Neural crest cell (in vitro differentiated cells): ENCODE measurements around the gene TMEM231. TPM values are rescaled to one million over a fixed set of nuclear protein-coding genes. Genes with fewer than 3 reads are reported as not detected.
"Not testable (repeated sequence)": the region's sequence is repeated elsewhere in the genome, so short reads cannot be mapped to it uniquely, and the experiment has no call there.

ENCODE experiments used
- DNase-seq: peaks from one replicate; pipeline ENCODE4 v3.0.0; 2021; ENCODE audit warnings: low read depth, mixed read lengths, low spot score
- H3K27ac Mint-ChIP-seq: one replicate; pipeline ENCODE4 v1.8.0; 2021; ENCODE audit warnings: mild to moderate bottlenecking, mixed read lengths; ENCODE audit not compliant: unreplicated experiment
- H3K27me3 Mint-ChIP-seq: 2 replicates; pipeline ENCODE4 v1.8.0; 2021; ENCODE audit warnings: low read depth, mild to moderate bottlenecking, mixed read lengths
- H3K36me3 Mint-ChIP-seq: 2 replicates; pipeline ENCODE4 v1.8.0; 2021; ENCODE audit warnings: low read depth, mild to moderate bottlenecking, mixed read lengths
- H3K4me1 Mint-ChIP-seq: 2 replicates; pipeline ENCODE4 v1.8.0; 2021; ENCODE audit warnings: mixed read lengths
- H3K4me3 Mint-ChIP-seq: one replicate; pipeline ENCODE4 v1.8.0; 2021; ENCODE audit warnings: mild to moderate bottlenecking, mixed read lengths
- H3K9me3 Mint-ChIP-seq: 2 replicates; pipeline ENCODE4 v1.8.0; 2021; ENCODE audit warnings: mixed read lengths
- CTCF ChIP-seq: fragments of 200-600 bp; sonication (generic); conservative IDR thresholded peaks from 2 replicates; pipeline ENCODE4 v1.5.0; 2021; ENCODE audit warnings: antibody characterized with exemption, mild to moderate bottlenecking
- total RNA-seq: library from RNA; stranded (reverse); gene quantifications from 2 replicates; pipeline ENCODE4 v1.2.1, GENCODE V29; 2021

Gene TMEM231
- total RNA-seq, 1 donor from 2014 or later: 27.5 TPM

- H3K27ac Mint-ChIP-seq: peak overlapping the region; percentile 99
- peak overlapping the region; percentile 99 for H3K4me3 Mint-ChIP-seq
- H3K9me3 Mint-ChIP-seq: no peaks in the 10 kb centered on the region
- DNase-seq: peak; percentile 73
- no peaks in the 10 kb centered on the region for H3K27me3 Mint-ChIP-seq
- peak; percentile 4 for TF ChIP-seq CTCF
- no peaks in the 10 kb centered on the region for H3K36me3 Mint-ChIP-seq
- peaks cover 35% of the 10 kb centered on the region for H3K4me1 Mint-ChIP-seq
These were observed 792 bp downstream of the TMEM231 start for GRCh38 chr16:75555213-75555706.

GRCh38 chr16:75552951-75553350, 3.1 kb downstream of the TMEM231 start:
- no peak for DNase-seq
- Mint-ChIP-seq H3K36me3 (no peaks in the 10 kb centered on the region), H3K4me1 (peaks cover 18% of the 10 kb centered on the region), H3K27me3 (no peaks in the 10 kb centered on the region), H3K27ac (no peak overlapping the region), H3K4me3 (no peak overlapping the region), H3K9me3 (no peaks in the 10 kb centered on the region)
- no peak for TF ChIP-seq CTCF

- H3K36me3 Mint-ChIP-seq: no peaks in the 10 kb centered on the region
- peaks cover 7% of the 10 kb centered on the region for H3K4me1 Mint-ChIP-seq
- TF ChIP-seq CTCF: peak; percentile 46
- no peak for DNase-seq
- H3K27me3 Mint-ChIP-seq: no peaks in the 10 kb centered on the region
- H3K9me3 Mint-ChIP-seq: no peaks in the 10 kb centered on the region
- H3K4me3 Mint-ChIP-seq: no peak overlapping the region
- H3K27ac Mint-ChIP-seq: no peak overlapping the region
These were observed 5.8 kb downstream of the TMEM231 start for GRCh38 chr16:75550211-75550662.

- H3K27ac Mint-ChIP-seq, DNase-seq, H3K36me3 Mint-ChIP-seq, H3K4me3 Mint-ChIP-seq, H3K4me1 Mint-ChIP-seq, H3K27me3 Mint-ChIP-seq, H3K9me3 Mint-ChIP-seq: not testable (repeated sequence)
These were observed 7.6 kb downstream of the TMEM231 start for GRCh38 chr16:75548456-75548855.

- no peak overlapping the region for H3K4me3 Mint-ChIP-seq
- H3K36me3 Mint-ChIP-seq: peaks cover 4% of the 10 kb centered on the region
- no peaks in the 10 kb centered on the region for H3K9me3 Mint-ChIP-seq
- H3K27ac Mint-ChIP-seq: no peak overlapping the region
- H3K4me1 Mint-ChIP-seq: no peaks in the 10 kb centered on the region
- no peak for TF ChIP-seq CTCF
- H3K27me3 Mint-ChIP-seq: no peaks in the 10 kb centered on the region
- DNase-seq: no peak
These were observed 9.8 kb downstream of the TMEM231 start for GRCh38 chr16:75546293-75546692.

- H3K4me1 Mint-ChIP-seq, H3K9me3 Mint-ChIP-seq, H3K27me3 Mint-ChIP-seq, DNase-seq, H3K27ac Mint-ChIP-seq, H3K4me3 Mint-ChIP-seq, H3K36me3 Mint-ChIP-seq: not testable (repeated sequence)
These were observed 10.2 kb downstream of the TMEM231 start for GRCh38 chr16:75545879-75546278.

DNA sequence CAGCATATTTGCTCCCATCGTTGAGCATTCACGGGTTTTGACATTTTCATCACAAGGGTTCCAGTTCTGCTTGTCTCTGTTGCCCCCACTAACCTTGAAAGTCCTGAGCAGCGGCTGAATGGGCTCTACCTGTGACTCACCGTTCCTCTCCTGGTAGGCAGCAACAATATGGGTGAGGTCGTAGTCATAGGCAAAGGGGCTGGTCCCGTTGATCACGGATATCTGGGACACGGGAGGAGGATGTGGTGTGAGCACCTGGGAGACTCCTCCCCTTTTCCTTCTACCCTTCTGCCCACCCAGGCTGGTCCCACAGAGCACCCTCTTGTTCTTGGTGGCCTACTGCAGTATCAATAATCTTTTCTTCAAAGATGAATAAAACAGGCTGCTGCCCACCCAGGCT, 13.6 kb downstream of the TMEM231 start:
- H3K27ac Mint-ChIP-seq, H3K27me3 Mint-ChIP-seq: not testable (repeated sequence)

More for the DNA sequence above, 13.6 kb downstream of the TMEM231 start:
- H3K36me3 Mint-ChIP-seq, H3K4me1 Mint-ChIP-seq, H3K4me3 Mint-ChIP-seq, H3K9me3 Mint-ChIP-seq, DNase-seq: not testable (repeated sequence)
